ENCODE data around the gene PCDH20. TPM values are rescaled to one million over a fixed set of nuclear protein-coding genes. Genes with fewer than 3 reads are reported as not detected.

Gene PCDH20
- total and polyA plus RNA-seq, 9 of the 15 experiments (the other 6 are each of a cell fraction or from before 2014, with no cell fraction given): not detected

DNA sequence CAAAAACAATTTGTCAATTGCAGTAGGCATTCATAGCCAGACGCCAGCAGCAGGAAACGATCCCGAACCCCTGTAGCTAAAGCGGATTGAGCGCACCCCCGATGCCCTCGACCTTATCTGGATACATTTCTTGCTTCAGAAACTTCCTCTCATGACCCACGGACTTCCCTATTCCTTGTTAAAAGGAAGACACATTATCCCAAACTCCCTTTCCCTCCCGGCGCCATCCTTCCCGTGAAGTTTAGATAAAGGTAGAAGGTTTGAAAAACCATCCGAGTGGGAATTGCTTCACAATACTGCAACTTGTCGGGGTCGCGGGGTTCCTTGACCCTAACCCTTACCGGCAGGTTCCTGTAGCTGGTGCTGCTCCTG lies 977 bp downstream of the PCDH20 start:
- in situ Hi-C loops (cut with MboI): no loop called here
- DNase-seq (ENCODE audit: extremely low read depth in 1 of 4, low spot score in 3 of 4) (no peak), ATAC-seq (no peak), FAIRE-seq (no peak)
- Histone ChIP-seq H2AFZ (ENCODE audit: low read depth, low read length) (no peak overlapping the region), H3K9me1 (ENCODE audit: control insufficient read depth, insufficient read depth, low read length) (no peaks in the 10 kb centered on the region), H3K4me3 (no peak overlapping the region), H3K9ac (ENCODE audit: insufficient read depth in 1 of 2, low read depth in 2 of 2, low read length in 2 of 2) (no peak overlapping the region), H3K79me2 (ENCODE audit: control insufficient read depth, insufficient read depth, low read length) (no peaks in the 10 kb centered on the region), H3K9me3 (replicated peaks; ENCODE audit: control insufficient read depth, insufficient read depth, low read depth, low read length) (no peaks in the 10 kb centered on the region), H4K20me1 (replicated peaks; ENCODE audit: control insufficient read depth, insufficient read depth, low read length) (no peaks in the 10 kb centered on the region), H3K27me3 (ENCODE audit: control insufficient read depth in 2 of 2, insufficient read depth in 2 of 2, low read length in 2 of 2) (no peaks in the 10 kb centered on the region), H3K4me2 (ENCODE audit: insufficient read depth, low read length) (no peak overlapping the region), H3K27ac (ENCODE audit: extremely low read depth, low read depth, low read length) (no peak overlapping the region), H3K36me3 (ENCODE audit: control insufficient read depth, insufficient read depth, low read length) (no peaks in the 10 kb centered on the region), H3K4me1 (replicated peaks in 1 of 2; ENCODE audit: control insufficient read depth in 2 of 2, insufficient read depth in 2 of 2, low read length in 2 of 2) (no peaks in the 10 kb centered on the region)
- ChIA-PET POLR2A (no interaction called here), CTCF (ENCODE audit: low intra/inter-chr PET ratio) (no interaction called here)
- intact Hi-C loops (cut with micrococcal nuclease): no loop called here
- no TSS peak for BruUV-seq (replicated peaks)
- 0% methylated on average over 5 of the region's 16 CpGs for WGBS (ENCODE audit: insufficient coverage, low coverage, missing lambda C conversion rate)
- no peak for TF ChIP-seq ZNF695 (CRISPR knock-in tag; IDR thresholded peaks at IDR 0.05)
- no peak for TF ChIP-seq MBD2 (IDR thresholded peaks at IDR 0.05; ENCODE audit: borderline replicate concordance, low read depth)
- TF ChIP-seq SRF (CRISPR knock-in tag; IDR thresholded peaks at IDR 0.05): no peak
- TF ChIP-seq CREM (IDR thresholded peaks at IDR 0.05; ENCODE audit: low read depth): no peak
- TF ChIP-seq, protein P1, sequence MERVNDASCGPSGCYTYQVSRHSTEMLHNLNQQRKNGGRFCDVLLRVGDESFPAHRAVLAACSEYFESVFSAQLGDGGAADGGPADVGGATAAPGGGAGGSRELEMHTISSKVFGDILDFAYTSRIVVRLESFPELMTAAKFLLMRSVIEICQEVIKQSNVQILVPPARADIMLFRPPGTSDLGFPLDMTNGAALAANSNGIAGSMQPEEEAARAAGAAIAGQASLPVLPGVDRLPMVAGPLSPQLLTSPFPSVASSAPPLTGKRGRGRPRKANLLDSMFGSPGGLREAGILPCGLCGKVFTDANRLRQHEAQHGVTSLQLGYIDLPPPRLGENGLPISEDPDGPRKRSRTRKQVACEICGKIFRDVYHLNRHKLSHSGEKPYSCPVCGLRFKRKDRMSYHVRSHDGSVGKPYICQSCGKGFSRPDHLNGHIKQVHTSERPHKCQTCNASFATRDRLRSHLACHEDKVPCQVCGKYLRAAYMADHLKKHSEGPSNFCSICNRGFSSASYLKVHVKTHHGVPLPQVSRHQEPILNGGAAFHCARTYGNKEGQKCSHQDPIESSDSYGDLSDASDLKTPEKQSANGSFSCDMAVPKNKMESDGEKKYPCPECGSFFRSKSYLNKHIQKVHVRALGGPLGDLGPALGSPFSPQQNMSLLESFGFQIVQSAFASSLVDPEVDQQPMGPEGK (CRISPR knock-in tag; IDR thresholded peaks at IDR 0.05; ENCODE audit: borderline replicate concordance): no peak
- no peak for TF ChIP-seq ELF2 (CRISPR knock-in tag; IDR thresholded peaks at IDR 0.05)
- no peak for TF ChIP-seq ZNF24 (IDR thresholded peaks at IDR 0.05)
- TF ChIP-seq POLR2B (IDR thresholded peaks at IDR 0.05; ENCODE audit: low read depth, partially characterized antibody): no peak
